Thymus (tissue), 11 donors: ENCODE data around the gene PHLDA3. TPM values are rescaled to one million over a fixed set of nuclear protein-coding genes. Genes with fewer than 3 reads are reported as not detected.
A peak's percentile ranks its signal among the peaks of the same experiment; 100 is the strongest.

Experiments
- DNase-seq, 9 donors: peaks; one replicate each; pipeline ENCODE4 v3.0.0-alpha.2; 2013; ENCODE audit warnings: low spot score in 9 of 9, low read depth in 6 of 9, missing footprints in 1 of 9
- H3K27ac ChIP-seq, 2 donors: one replicate each; pipeline ENCODE4 v1.5.1; 2013; ENCODE audit warnings: control low read depth in 1 of 2, low read depth in 1 of 2, low read length in 1 of 2, mild to moderate bottlenecking in 1 of 2, moderate library complexity in 1 of 2
- H3K27me3 ChIP-seq, 2 donors: one replicate each; pipeline ENCODE4 v1.5.1; 2013; ENCODE audit warnings: low read length in 1 of 2; ENCODE audit not compliant: control insufficient read depth in 2 of 2, insufficient read depth in 1 of 2
- H3K36me3 ChIP-seq, 2 donors: one replicate each; pipeline ENCODE4 v1.5.1; 2013; ENCODE audit warnings: low read length in 1 of 2, mild to moderate bottlenecking in 1 of 2, moderate library complexity in 1 of 2; ENCODE audit not compliant: control insufficient read depth in 2 of 2, insufficient read depth in 2 of 2
- H3K4me1 ChIP-seq, 2 donors: one replicate each; pipeline ENCODE4 v1.5.1; 2013; ENCODE audit warnings: low read length in 2 of 2; ENCODE audit not compliant: control insufficient read depth in 2 of 2, insufficient read depth in 2 of 2
- H3K4me3 ChIP-seq, 2 donors: one replicate each; pipeline ENCODE4 v1.5.1; 2013; ENCODE audit warnings: low read length in 2 of 2, control low read depth in 1 of 2, mild to moderate bottlenecking in 1 of 2
- H3K9me3 ChIP-seq, 2 donors: one replicate each; pipeline ENCODE4 v1.5.1; 2013; ENCODE audit warnings: low read length in 1 of 2, mild to moderate bottlenecking in 1 of 2; ENCODE audit not compliant: control insufficient read depth in 2 of 2, insufficient read depth in 1 of 2
- WGBS: extraction: QIAGEN DNeasy Blood & Tissue Kit; methylation state at CpG from one replicate; pipeline ENCODE4 v1.1.7; 2013; 5-methylcytosine and 5-hydroxymethylcytosine counted together
- polyA plus RNA-seq: library from polyadenylated mRNA; stranded (reverse); fragments of 200-250 nt; gene quantifications from one replicate; pipeline ENCODE4 v1.2.3, GENCODE V29; 2013
- total RNA-seq: library from RNA; stranded (reverse); fragments of 120-200 nt; gene quantifications from one replicate; pipeline ENCODE4 v1.2.4, GENCODE V29; 2013
- donor health status: healthy.

PHLDA3 gene
- total and polyA plus RNA-seq, 2 donors = 14.4 to 31.7 TPM

DNA sequence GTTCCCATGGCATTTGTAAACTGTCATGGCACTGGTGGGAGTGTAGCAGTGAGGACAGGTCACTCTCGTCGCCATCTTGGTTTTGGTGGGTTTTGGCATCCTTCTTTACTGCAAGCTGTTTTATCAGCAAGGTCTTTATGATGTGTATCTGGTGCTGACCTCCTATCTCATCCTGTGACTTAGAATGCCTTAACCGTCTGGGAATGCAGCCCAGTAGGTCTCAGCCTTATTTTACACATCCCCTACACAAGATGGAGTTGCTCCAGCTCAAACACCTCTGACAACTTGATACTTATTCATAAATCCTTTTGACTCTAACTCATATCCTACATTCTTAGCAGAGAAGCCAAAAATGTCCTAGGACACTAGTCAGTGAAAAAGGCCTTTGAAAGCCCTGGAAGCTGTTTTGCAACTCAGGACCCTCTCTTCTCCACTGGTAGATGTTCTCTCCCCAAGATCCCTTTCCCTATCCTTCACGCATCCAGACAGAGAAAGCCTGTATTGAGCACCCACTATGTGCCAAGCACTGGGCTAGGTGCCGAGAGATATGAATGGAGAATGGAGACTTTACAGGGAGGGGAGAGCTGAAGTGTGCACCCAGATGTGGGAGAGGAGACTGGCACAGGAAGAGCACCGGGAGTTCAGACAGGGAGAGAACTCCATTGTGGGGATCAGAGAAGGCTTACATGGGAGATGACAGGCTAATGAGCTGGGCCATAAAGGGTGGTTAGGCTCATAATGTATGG, 44.7 kb upstream of the PHLDA3 start:
- DNase-seq = no peak
- Histone ChIP-seq H3K27me3 (no peaks in the 10 kb centered on the region), H3K27ac (no peak overlapping the region), H3K4me3 (no peak overlapping the region), H3K36me3 (no peaks in the 10 kb centered on the region), H3K4me1 (peaks cover 0 to 7% of the 10 kb centered on the region in 2 donors), H3K9me3 (no peaks in the 10 kb centered on the region)
- over 99% methylated on average over 6 of the region's 6 CpGs for WGBS

DNA sequence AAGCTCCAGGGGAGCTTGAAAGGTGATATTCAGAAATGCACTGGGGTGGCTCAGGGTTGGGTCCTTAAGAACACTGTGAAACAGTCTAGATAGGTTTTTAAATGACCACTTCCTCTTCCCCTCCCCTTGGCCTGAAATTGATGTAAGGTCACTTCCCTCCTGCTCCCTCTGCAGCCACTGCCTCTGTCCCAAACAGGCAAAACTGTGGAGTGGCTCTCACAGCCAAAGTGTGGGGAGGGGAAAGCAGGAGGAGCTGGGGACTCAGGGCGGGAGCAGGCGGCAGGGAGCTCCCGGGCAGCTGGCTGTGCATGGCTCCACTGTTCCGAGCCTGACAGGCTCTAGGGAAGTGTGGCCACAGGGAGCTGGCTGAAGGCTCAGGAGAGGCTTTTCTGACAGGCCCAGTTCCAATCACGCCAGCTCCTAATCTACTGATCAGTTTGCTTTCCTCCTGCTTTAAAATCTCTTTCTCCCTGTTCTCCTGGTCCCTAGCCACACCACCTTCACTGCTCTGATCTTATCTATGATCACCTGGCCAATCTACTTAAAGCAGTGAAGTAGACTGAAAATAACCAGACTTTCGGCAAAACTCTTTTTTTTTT, 43.1 kb upstream of the PHLDA3 start:
- Histone ChIP-seq H3K27ac (peak overlapping the region; percentile 53 to 58), H3K4me1 (peaks cover 0 to 16% of the 10 kb centered on the region in 2 donors), H3K36me3 (no peaks in the 10 kb centered on the region), H3K9me3 (no peaks in the 10 kb centered on the region), H3K27me3 (no peaks in the 10 kb centered on the region), H3K4me3 (no peak overlapping the region)
- 92% methylated on average over 6 of the region's 6 CpGs for WGBS
- DNase-seq = no peak

DNA sequence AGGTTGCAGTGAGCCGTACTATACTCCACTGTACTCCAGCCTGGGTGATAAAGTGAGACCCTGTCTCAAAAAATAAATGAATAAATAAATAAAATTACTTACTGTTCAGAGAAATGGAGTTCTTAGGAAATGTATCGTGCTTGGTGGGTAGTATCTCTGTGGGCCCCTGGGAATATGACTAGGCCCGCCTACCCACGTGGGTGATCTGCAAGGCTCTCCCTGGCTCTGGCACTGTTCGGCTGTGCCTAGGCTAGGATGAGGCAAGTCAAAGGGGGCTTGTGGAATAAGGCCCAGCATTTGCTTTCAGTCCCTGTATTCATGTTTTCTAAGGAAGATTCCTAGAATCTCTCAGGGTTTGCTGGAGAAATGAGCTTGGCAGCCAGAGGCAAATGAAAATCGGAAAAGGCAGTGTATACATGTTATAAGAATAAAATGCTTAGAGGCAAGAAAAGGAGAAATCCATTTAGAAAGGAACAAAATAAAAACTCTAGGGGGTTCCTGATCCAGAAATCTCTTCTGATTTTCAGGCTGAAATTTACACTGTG, 42.5 kb upstream of the PHLDA3 start:
- Histone ChIP-seq H3K4me3 (no peak overlapping the region), H3K9me3 (no peaks in the 10 kb centered on the region), H3K4me1 (peaks cover 2 to 19% of the 10 kb centered on the region in 2 donors), H3K27ac (peak overlapping the region in 1 of 2 donors; percentile 51), H3K36me3 (no peaks in the 10 kb centered on the region), H3K27me3 (no peaks in the 10 kb centered on the region)
- WGBS = 85% methylated on average over 6 of the region's 6 CpGs
- DNase-seq = no peak

DNA sequence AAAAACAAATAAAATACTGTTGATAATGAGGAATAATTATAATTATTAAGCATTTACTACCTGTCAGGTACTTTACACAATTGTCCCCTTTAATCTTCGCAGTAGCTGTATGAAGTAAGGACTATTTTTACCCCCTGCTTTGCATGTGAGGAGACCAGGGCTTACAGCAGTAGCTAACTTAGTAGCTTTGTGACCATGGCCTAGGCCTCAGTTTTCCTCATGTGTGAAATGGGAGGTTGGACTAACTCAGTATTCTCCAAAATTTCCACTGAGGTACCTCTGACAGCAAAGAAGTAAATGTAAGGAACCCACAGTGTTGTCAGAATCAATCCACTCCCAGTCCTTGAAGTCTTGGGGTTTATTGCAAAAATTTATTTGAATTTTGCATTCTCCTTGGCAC, 41.7 kb upstream of the PHLDA3 start:
- H3K36me3 ChIP-seq = no peaks in the 10 kb centered on the region
- H3K9me3 ChIP-seq = no peaks in the 10 kb centered on the region
- no peaks in the 10 kb centered on the region for H3K27me3 ChIP-seq
- H3K27ac ChIP-seq = no peak overlapping the region
- H3K4me1 ChIP-seq = peaks cover 3 to 26% of the 10 kb centered on the region in 2 donors
- 97% methylated on average over 1 of the region's 1 CpG for WGBS
- DNase-seq = no peak
- H3K4me3 ChIP-seq = no peak overlapping the region

DNA sequence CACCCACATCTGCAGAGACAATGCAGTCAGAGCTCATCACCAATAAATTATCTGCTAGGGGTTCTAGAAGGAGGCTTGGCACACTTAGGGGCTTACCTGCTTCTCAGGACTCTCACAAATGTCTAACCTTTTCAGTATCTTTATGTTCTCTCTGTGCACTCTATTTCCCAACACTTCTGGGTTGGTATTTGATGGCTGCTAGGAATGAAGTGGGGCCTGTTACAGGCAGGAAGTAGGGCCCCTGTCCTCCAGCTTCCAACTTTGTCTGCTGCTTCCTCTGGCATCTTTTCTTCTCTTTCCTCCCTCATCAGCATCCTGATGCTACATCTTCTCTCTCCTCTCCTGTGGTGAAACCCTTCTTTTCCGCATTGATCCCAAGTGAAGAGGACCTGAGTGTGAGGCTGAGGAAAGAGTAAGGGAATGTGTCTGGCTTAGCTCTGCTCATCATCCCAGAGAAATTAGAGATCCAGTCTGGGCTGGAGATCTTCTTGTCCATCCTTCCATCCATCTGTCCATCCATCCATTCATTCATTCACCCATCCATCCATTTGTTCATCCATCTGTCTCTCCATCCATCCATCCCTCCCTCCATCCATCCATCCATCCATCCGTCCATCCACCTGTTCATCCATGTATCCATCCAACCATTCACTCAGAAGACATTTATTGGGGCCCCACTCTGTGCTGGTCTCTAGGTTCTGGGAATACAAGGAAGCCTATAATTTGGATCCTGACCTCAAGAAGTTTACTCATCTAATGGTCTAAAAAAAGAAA, 40.8 kb upstream of the PHLDA3 start:
- 98% methylated on average over 2 of the region's 2 CpGs for WGBS
- no peak overlapping the region for H3K27ac ChIP-seq

DNA sequence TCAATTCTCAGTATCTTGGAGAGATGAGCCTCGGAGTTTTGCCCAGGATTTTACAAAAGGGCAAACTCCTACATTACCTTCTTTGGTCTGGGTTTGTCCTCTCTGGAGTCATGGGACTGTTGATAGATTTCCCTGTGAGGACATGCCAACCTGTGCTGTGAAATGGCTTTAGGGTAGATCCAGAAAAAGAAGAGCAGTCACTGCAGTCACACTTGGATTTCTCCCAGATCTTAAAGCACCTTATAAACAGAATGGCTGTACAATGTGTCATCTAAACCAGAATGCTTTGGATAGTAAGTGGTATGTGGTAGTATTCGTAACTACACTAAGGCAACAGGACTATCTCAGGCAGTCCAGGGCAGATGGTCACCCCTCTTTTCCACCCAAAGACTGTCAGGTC, 39.8 kb upstream of the PHLDA3 start:
- WGBS = 98% methylated on average over 2 of the region's 2 CpGs
- Histone ChIP-seq H3K4me1 (peaks cover 9 to 35% of the 10 kb centered on the region in 2 donors), H3K27ac (no peak overlapping the region)

More for the DNA sequence above, 40.8 kb upstream of the PHLDA3 start:
- Histone ChIP-seq H3K27me3 (no peaks in the 10 kb centered on the region), H3K9me3 (no peaks in the 10 kb centered on the region), H3K36me3 (no peaks in the 10 kb centered on the region), H3K4me1 (peaks cover 9 to 34% of the 10 kb centered on the region in 2 donors), H3K4me3 (no peak overlapping the region)
- DNase-seq = no peak

DNA sequence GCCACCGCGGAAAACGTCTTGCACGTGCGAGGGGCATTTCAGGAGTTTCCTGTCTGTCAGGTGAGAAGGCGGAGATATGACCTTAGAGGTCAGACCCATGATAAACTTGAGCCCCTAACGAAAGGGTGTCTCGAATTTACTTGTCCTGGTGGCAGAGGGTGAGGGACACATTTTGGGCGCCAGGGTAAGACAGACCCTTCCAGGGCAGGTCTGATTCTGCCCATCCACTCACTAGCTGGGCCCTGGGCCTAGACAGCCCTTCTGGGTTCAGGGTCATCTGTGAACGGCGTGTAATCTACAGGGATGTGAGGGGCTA, 38.3 kb upstream of the PHLDA3 start:
- no peak for DNase-seq
- WGBS = 37% methylated on average over 11 of the region's 11 CpGs
- H3K27me3 ChIP-seq = no peaks in the 10 kb centered on the region
- H3K36me3 ChIP-seq = no peaks in the 10 kb centered on the region
- peak overlapping the region in 1 of 2 donors; percentile 48 for H3K27ac ChIP-seq
- H3K4me1 ChIP-seq = peaks cover 9 to 34% of the 10 kb centered on the region in 2 donors
- H3K4me3 ChIP-seq = peak overlapping the region; percentile 15 to 59
- no peaks in the 10 kb centered on the region for H3K9me3 ChIP-seq

More for the DNA sequence above, 39.8 kb upstream of the PHLDA3 start:
- H3K4me3 ChIP-seq = no peak overlapping the region
- no peaks in the 10 kb centered on the region for H3K36me3 ChIP-seq
- H3K9me3 ChIP-seq = no peaks in the 10 kb centered on the region
- H3K27me3 ChIP-seq = no peaks in the 10 kb centered on the region
- DNase-seq = no peak

DNA sequence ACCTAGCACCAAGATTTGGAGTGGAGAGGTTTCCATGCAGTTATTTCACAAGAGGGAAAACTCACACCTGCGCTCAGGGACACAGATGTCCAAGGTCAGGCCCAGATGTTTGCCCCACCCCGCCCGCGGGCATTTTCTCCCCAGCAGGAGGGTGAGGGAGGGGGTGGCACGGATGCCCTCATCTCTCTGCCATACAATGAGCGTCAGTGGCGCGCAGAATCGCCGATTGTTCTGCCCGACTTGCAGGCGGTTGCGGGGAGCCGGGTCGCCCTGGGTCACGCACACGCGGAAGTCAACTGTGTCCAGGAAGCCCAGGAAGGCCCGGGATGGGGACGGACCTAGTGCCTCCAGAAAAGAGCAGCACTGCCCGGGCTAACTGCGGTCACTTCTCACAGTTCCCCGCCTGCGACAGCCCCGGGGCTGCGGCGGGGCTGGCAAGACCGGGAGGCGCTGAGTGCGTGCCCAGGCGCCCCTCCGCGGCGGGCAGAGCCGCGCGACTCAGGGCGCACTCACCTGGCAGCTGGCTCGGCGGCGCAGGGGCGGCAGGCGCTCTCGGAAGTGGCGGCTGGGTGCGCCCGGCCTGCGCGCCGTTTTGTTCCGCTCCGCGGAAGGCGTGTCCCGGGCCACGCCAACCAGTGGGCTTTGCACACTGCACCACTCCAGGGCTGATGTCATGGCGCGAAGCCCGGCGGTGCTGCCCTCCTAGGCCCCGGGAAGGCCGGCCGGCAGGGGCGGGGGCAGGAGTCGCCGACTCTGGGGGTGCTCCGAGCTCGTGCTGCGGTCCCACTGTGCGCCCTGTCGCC, 37.8 kb upstream of the PHLDA3 start, which contains the start of gene CSRP1:
TSS of gene CSRP1 (minus strand) at position 567 of the 803 bp plus-strand sequence. CDS start 10,820 bp downstream, outside the sequence.
- WGBS = under 1% methylated on average over 71 of the region's 71 CpGs
- H3K9me3 ChIP-seq = no peaks in the 10 kb centered on the region
- DNase-seq = peak in 7 of 9 donors; percentile 46 to 86 (median 57)

More for the DNA sequence above, 37.8 kb upstream of the PHLDA3 start, which contains the start of gene CSRP1:
- Histone ChIP-seq H3K4me3 (peak within 1 kb of the TSS; percentile 53 to 59), H3K4me1 (peaks cover 11 to 32% of the 10 kb centered on the region in 2 donors), H3K27ac (peak within 1 kb of the TSS; percentile 41 to 90), H3K27me3 (no peaks in the 10 kb centered on the region), H3K36me3 (no peaks in the 10 kb centered on the region)
